ENCODE measurements around the gene ENAH.

DNA sequence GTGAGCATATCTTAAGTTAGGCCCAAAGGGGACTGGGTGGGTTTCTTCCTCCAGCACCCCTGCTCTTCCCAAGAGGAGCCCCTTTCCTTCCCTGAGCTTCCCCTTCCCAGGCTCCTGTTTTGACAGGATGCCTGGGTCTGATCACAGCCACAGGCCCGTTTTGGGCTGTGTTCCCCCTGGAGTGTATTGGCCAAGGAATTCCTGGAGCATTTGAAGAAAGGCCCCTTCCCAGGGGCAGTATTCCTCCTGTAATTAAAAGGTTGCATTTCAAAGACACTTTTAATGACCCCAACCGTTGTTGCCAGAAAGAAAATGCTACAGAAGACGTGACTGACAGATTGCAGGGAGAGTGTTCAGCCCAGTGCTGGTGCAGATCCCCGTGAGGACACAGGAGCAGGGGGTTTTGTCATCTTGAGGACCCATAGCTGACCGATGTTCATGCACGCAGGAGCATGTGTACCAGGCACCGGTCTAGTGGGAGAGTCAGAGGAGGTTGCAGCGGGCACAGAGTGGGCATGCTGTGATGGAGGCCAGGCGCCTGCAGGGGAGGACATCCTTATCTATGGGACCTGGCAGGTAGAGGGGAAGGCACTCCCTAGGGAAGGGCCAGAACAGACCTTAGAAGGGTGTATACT, 205.8 kb downstream of the ENAH start:
- TF ChIP-seq, protein P1, sequence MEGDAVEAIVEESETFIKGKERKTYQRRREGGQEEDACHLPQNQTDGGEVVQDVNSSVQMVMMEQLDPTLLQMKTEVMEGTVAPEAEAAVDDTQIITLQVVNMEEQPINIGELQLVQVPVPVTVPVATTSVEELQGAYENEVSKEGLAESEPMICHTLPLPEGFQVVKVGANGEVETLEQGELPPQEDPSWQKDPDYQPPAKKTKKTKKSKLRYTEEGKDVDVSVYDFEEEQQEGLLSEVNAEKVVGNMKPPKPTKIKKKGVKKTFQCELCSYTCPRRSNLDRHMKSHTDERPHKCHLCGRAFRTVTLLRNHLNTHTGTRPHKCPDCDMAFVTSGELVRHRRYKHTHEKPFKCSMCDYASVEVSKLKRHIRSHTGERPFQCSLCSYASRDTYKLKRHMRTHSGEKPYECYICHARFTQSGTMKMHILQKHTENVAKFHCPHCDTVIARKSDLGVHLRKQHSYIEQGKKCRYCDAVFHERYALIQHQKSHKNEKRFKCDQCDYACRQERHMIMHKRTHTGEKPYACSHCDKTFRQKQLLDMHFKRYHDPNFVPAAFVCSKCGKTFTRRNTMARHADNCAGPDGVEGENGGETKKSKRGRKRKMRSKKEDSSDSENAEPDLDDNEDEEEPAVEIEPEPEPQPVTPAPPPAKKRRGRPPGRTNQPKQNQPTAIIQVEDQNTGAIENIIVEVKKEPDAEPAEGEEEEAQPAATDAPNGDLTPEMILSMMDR (IDR thresholded peaks at IDR 0.05; ENCODE audit: insufficient read depth, low read length): no peak
- TF ChIP-seq POLR2AphosphoS5 (IDR thresholded peaks at IDR 0.05; ENCODE audit: low read depth): no peak
- TF ChIP-seq GABPA (IDR thresholded peaks at IDR 0.05; ENCODE audit: low read depth): no peak
- TF ChIP-seq, protein P2, sequence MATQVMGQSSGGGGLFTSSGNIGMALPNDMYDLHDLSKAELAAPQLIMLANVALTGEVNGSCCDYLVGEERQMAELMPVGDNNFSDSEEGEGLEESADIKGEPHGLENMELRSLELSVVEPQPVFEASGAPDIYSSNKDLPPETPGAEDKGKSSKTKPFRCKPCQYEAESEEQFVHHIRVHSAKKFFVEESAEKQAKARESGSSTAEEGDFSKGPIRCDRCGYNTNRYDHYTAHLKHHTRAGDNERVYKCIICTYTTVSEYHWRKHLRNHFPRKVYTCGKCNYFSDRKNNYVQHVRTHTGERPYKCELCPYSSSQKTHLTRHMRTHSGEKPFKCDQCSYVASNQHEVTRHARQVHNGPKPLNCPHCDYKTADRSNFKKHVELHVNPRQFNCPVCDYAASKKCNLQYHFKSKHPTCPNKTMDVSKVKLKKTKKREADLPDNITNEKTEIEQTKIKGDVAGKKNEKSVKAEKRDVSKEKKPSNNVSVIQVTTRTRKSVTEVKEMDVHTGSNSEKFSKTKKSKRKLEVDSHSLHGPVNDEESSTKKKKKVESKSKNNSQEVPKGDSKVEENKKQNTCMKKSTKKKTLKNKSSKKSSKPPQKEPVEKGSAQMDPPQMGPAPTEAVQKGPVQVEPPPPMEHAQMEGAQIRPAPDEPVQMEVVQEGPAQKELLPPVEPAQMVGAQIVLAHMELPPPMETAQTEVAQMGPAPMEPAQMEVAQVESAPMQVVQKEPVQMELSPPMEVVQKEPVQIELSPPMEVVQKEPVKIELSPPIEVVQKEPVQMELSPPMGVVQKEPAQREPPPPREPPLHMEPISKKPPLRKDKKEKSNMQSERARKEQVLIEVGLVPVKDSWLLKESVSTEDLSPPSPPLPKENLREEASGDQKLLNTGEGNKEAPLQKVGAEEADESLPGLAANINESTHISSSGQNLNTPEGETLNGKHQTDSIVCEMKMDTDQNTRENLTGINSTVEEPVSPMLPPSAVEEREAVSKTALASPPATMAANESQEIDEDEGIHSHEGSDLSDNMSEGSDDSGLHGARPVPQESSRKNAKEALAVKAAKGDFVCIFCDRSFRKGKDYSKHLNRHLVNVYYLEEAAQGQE (IDR thresholded peaks at IDR 0.05; ENCODE audit: insufficient replicate concordance, low read depth): no peak
- no peak for TF ChIP-seq SPI1 (IDR thresholded peaks at IDR 0.05; ENCODE audit: borderline replicate concordance, low read depth)

Measured in HL-60 (cell line).